Brain microvascular endothelial cell (primary cell): ENCODE measurements around the gene NELL2.

Experiments
- DNase-seq: peaks from one replicate; pipeline ENCODE4 v3.0.0-alpha.2; 2020
- H3K27ac ChIP-seq: fragments of 250-450 bp; sonication (Bioruptor Pico); 2 replicates; pipeline ENCODE4 v1.5.1; 2020; ENCODE audit warnings: mild to moderate bottlenecking, moderate library complexity
- H3K27me3 ChIP-seq: fragments of 250-450 bp; sonication (Bioruptor Pico); replicated peaks from 2 replicates; pipeline ENCODE4 v1.5.1; 2020; ENCODE audit warnings: mild to moderate bottlenecking
- H3K36me3 ChIP-seq: fragments of 250-450 bp; sonication (Bioruptor Pico); replicated peaks from 2 replicates; pipeline ENCODE4 v1.5.1; 2020; ENCODE audit warnings: mild to moderate bottlenecking
- H3K4me3 ChIP-seq: 2 replicates; pipeline ENCODE4 v1.5.1; 2011; ENCODE audit warnings: low read depth, mild to moderate bottlenecking, control low read depth, low read length, moderate library complexity
- in situ Hi-C: cut with HindIII; loops from 2 replicates; pipeline ENCODE4 v1.10.0; 2017; ENCODE audit warnings: low sequenced_read_pairs, low pct_ligation_motif_present
- TF ChIP-seq, protein P1 (sequence below): IDR thresholded peaks from 2 replicates; pipeline ENCODE4 v1.5.1; 2011; ENCODE audit warnings: low read depth, mild to moderate bottlenecking, moderate library complexity, low read length, control low read depth, inconsistent platforms; ENCODE audit errors: missing control alignments

Gene NELL2

DNA sequence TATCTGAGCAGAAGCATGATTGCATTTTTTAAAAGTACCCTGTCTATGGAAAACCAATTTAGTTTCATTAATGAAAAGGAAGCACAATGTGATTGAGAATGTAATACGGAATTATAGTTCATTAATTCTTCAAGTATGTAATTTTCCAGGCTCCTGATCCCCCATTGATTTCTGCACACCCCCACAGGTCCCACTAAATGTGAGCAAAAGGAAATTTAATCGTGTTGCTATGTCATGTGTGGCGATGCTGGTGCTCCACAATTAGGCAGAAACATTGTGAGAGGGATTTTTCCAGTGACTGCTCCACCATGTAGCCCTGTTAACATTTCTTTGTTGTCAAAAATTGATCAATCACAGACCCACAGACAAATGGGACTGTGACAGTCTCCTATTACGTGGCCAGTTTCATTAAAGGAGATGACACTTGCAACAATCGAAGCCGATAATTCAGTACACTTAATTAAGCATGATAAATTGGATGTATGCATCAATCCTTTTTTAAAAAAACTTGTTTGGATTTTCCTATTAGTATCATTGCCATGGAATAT is 306.0 kb downstream of the NELL2 start:
- TF ChIP-seq, protein P1, sequence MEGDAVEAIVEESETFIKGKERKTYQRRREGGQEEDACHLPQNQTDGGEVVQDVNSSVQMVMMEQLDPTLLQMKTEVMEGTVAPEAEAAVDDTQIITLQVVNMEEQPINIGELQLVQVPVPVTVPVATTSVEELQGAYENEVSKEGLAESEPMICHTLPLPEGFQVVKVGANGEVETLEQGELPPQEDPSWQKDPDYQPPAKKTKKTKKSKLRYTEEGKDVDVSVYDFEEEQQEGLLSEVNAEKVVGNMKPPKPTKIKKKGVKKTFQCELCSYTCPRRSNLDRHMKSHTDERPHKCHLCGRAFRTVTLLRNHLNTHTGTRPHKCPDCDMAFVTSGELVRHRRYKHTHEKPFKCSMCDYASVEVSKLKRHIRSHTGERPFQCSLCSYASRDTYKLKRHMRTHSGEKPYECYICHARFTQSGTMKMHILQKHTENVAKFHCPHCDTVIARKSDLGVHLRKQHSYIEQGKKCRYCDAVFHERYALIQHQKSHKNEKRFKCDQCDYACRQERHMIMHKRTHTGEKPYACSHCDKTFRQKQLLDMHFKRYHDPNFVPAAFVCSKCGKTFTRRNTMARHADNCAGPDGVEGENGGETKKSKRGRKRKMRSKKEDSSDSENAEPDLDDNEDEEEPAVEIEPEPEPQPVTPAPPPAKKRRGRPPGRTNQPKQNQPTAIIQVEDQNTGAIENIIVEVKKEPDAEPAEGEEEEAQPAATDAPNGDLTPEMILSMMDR: no peak
- no peaks in the 10 kb centered on the region for H3K36me3 ChIP-seq
- no peak overlapping the region for H3K4me3 ChIP-seq
- no peak for DNase-seq
- H3K27me3 ChIP-seq: no peaks in the 10 kb centered on the region
- no peak overlapping the region for H3K27ac ChIP-seq
- in situ Hi-C loops: no loop called here

GRCh38 chr12:44565163-44565562 is 311.0 kb downstream of the NELL2 start:
- in situ Hi-C loops: no loop called here
- DNase-seq: no peak
- H3K27me3 ChIP-seq: no peaks in the 10 kb centered on the region
- H3K27ac ChIP-seq: no peak overlapping the region
- no peak overlapping the region for H3K4me3 ChIP-seq
- no peaks in the 10 kb centered on the region for H3K36me3 ChIP-seq
- TF ChIP-seq, protein P1: no peak

DNA sequence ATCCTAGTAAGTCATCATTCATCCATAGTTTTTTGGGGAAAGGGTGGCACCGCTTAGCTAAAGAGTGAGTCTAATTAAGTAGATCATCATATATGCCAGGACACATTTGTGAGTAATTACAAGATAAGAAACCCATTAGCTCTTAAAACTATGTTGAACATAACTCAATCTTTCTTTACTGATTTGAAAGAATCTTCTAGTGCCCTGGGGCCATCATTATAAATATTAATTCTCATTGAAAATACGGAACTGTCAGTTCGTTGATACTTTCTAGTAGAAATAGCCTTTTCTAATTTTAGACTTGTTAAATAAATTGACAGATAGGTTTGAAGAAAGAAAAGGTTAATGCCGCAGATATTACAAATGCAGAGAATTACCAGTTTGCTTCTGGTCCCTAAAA is 312.6 kb downstream of the NELL2 start:
- Histone ChIP-seq H3K27ac (no peak overlapping the region), H3K27me3 (no peaks in the 10 kb centered on the region), H3K4me3 (no peak overlapping the region), H3K36me3 (no peaks in the 10 kb centered on the region)
- DNase-seq: no peak
- TF ChIP-seq, protein P1: no peak
- in situ Hi-C loops: no loop called here

GRCh38 chr12:44558340-44559100 is 317.6 kb downstream of the NELL2 start:
- H3K27ac ChIP-seq: no peak overlapping the region
- H3K4me3 ChIP-seq: no peak overlapping the region
- H3K27me3 ChIP-seq: no peaks in the 10 kb centered on the region
- DNase-seq: no peak
- in situ Hi-C loops: no loop called here
- TF ChIP-seq, protein P1: no peak
- H3K36me3 ChIP-seq: no peaks in the 10 kb centered on the region

- Histone ChIP-seq H3K4me3 (no peak overlapping the region), H3K27me3 (no peaks in the 10 kb centered on the region), H3K27ac (no peak overlapping the region), H3K36me3 (no peaks in the 10 kb centered on the region)
- TF ChIP-seq, protein P1: no peak
- in situ Hi-C loops: no loop called here
- no peak for DNase-seq
Measured at GRCh38 chr12:44555454-44555853, 320.7 kb downstream of the NELL2 start.
